ENCODE results near the gene DNAJC5G. TPM values are rescaled to one million over a fixed set of nuclear protein-coding genes. Genes with fewer than 3 reads are reported as not detected.

DNAJC5G gene
- total and polyA plus RNA-seq, 9 of the 15 experiments (the other 6 are each of a cell fraction or from before 2014, with no cell fraction given), result not detected

- no peak for TF ChIP-seq MGA (IDR thresholded peaks at IDR 0.05)
- no peak for TF ChIP-seq HDAC8 (tag; IDR thresholded peaks at IDR 0.05)
- TF ChIP-seq ZNF274 (IDR thresholded peaks at IDR 0.05; ENCODE audit: borderline replicate concordance, low read depth, low read length), result no peak
- TF ChIP-seq SMAD2 (IDR thresholded peaks at IDR 0.05; ENCODE audit: low read depth, low read length), result no peak
- TF ChIP-seq POLR3A (IDR thresholded peaks at IDR 0.05; ENCODE audit: borderline replicate concordance, extremely low read depth, insufficient read depth, insufficient read length), result no peak
- no peak for TF ChIP-seq GABPB2 (CRISPR knock-in tag; conservative IDR thresholded peaks at IDR 0.05)
- TF ChIP-seq SRSF9 (IDR thresholded peaks at IDR 0.05; ENCODE audit: borderline replicate concordance, low read depth, low read length), result no peak
- no peak for TF ChIP-seq FIP1L1 (IDR thresholded peaks at IDR 0.05; ENCODE audit: low read depth, low read length, poor library complexity, severe bottlenecking)
- TF ChIP-seq UBTF (IDR thresholded peaks at IDR 0.05; ENCODE audit: borderline replicate concordance in 1 of 2, low read depth in 2 of 2, low read length in 2 of 2), result no peak
- no peak for TF ChIP-seq HNRNPL (IDR thresholded peaks at IDR 0.05; ENCODE audit: low read depth, low read length)
- TF ChIP-seq RFX7 (CRISPR knock-in tag; IDR thresholded peaks at IDR 0.05), result no peak
These were observed 39.9 kb downstream of the DNAJC5G start (continued) for GRCh38 chr2:27315122-27315521.

Data from K562 (cell line).